SK-N-MC (cell line): ENCODE results near the gene CARMIL1.

Experiments
- EZH2 ChIP-seq: fragments of 200-600 bp; sonication (generic); IDR thresholded peaks from one replicate; pipeline ENCODE4 v1.6.1; 2017; ENCODE audit warnings: antibody characterized with exemption
- POLR2AphosphoS5 ChIP-seq: IDR thresholded peaks from 2 replicates; pipeline ENCODE4 v1.6.1; 2012; ENCODE audit warnings: mild to moderate bottlenecking, low read depth, low read length, borderline replicate concordance

DNA sequence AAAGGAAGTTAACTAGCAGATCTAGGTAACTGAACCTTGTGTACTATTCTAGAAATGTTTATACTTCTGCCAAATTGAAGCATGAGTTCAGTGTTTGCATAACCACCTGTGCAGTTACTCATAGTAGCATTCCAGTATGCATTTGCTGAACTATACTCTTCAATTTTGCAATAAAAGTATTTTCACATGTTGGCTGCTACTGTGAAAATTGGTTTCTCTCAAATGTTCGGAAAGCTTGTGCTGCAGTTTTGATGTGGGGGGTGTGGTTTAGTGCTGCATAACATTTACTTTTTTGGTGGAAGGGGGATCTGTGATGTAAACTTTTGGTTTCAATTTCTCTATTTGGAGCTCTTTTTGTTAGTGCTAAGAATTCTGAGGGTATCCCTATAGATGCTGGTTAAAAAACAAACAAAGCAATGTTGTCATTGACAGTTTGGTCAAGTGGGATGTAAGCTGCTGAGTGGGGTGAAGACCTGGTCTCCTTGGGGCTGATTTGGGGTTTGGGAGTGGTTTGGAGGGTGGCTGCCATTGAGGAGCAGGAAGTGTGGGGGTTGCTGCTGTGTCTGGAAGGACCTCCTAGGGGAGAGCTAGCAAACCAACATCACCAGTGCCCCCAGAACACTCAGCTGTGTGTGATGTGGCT is 87.8 kb downstream of the CARMIL1 start:
- TF ChIP-seq POLR2AphosphoS5 (no peak), EZH2 (no peak)
